HG03159 (cell line): Measurements from ENCODE around the gene B4GALNT3.

Experiments
- ATAC-seq: cut with Tn5 transposase; IDR thresholded peaks from one replicate; pipeline ENCODE4 v1.9.1; 2021; ENCODE audit warnings: mild to moderate bottlenecking, moderate library complexity; ENCODE audit not compliant: unreplicated experiment

The B4GALNT3 gene

GRCh38 chr12:466762-467161 is 7.0 kb downstream of the B4GALNT3 start:
- ATAC-seq, result no peak

GRCh38 chr12:467591-467990 is 7.9 kb downstream of the B4GALNT3 start:
- ATAC-seq, result no peak

GRCh38 chr12:468671-469389 is 9.1 kb downstream of the B4GALNT3 start:
- ATAC-seq, result no peak

DNA sequence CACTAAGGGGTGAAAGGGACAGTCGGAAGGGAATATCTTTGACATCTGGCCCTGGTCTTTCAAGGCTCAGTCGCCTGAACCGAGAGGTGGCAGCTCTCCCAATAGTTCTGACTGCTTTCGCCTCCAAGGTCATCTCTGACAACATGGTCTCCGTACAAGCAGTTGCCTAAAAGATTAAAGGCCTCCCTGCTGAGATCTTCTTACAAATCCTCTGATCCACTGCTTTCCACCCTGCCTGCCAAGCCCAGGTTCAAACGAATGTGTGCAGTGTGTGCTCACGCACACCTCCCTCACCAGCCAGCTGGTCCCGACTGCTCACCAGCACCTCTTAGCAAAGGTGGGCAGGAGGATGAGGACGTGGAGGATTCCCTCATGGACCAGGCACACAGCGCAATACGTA is 10.4 kb downstream of the B4GALNT3 start:
- ATAC-seq, result no peak

DNA sequence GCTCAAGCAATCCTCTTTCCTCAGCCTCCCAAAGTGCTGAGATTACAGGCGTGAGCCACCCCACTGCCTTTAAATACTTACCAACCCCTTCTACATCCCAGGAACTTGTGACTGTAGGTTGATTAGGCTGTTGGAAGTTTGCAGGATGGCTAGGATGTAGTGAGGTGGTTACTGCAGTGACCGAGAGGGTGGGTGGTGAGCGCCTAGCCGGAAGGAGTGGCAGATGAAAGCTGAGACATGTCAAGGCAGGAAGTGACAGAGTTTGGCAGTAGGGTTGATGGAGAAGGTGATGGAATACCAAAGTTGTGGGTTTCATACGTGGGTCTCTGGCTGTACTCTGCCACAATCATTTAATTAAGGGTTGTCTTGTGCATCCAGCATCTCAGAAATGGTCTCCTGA is 13.5 kb downstream of the B4GALNT3 start:
- no peak for ATAC-seq

DNA sequence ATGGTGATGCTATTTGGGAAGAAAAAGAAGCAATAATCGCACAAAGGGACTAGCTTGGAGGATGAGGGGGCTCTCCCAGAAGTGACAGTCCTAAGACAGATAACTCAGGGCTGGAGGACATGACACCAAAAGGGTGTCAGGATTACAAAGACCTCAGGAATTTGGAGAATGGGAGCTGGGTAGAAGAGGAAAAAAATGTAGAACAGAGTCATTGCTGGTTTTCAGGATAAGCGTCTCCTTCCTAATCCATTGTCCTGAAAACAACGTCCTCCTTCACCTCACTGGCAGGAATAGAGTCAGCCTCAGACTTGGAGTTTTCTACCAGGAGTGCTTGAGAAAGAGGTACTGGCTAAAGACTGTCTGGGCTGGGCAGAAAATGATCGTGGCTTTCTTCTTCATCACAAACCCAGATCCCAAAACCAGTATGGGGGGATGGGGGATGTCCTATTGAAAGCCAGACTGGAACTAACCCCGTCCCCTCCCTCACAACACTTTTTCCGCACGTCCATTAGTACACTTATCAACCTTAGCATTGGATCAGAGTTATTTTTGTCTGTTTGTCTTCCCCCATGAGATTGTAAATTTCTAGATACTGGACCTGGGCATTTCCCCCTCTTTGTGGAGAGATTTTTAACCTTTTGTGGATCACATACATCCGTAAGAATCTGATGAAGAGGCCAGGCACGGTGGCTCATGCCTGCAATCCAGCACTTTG is 14.3 kb downstream of the B4GALNT3 start:
- no peak for ATAC-seq

GRCh38 chr12:475286-475685 is 15.5 kb downstream of the B4GALNT3 start:
- no peak for ATAC-seq

GRCh38 chr12:479161-479560 is 19.4 kb downstream of the B4GALNT3 start:
- no peak for ATAC-seq

DNA sequence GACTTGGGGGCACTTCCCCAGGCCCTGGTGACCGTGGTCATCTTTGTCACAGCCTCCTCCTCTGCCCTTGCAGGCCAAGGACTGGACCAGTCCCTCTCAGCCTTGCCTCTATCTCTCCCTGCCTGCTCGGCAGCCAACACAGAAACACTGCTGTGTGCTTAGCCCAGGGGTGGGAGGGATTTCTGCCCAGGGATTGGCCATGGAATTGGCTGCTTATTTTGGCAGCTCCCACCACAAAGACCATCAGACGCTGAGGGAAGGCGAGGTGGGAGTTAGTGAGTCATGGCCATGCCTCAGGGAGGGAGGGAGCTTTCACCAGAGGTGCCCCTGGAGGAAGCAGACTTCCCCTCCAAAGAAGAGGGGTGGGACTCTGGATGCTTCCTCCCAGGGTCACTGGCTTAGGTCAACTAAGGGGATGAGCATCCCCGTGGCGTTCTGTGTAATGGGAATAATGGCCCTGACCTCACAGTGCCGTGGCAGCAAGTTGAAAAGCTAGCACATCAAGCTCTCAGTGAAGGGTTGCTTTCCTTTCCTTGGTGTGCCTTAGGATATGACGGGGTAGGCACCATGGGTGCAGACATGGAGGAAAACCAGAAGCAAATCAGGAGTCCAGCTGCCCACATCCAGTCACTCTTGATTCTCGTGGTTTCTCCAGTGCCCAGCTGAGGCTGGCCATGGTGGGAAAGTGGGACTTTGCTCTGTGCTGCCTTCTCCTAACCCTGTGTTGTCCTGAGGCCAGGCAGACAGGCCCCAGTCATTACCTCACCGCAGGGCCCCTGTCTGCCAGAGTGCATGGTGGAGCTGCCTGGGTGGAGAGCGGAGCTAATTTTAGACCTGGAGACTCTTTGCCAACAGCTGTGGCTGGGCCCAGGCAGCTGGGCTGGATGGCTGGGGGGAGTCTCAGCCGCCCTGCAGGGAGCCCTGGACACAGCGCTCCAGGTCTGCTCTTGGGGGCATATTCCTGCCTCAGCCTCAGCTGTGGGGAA is 21.4 kb downstream of the B4GALNT3 start:
- no peak for ATAC-seq

DNA sequence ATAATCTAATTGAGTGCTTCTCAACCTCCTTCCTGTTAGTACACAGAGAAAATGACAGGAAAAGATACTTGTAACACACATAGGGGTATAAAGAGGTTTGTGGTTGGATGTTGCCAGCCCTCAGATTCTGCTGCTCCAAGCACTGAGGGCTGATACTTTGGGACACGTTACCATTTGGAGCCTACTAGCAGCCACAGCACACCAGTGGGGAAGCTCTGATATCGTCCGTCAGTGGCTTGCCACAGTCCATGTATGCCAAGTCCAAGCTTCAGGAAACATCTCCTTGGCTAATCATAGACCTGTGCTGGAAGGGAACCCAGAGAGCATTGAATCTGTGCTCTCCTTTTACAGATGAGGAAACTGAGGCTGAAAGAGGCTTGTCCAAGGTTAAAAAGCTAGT is 22.3 kb downstream of the B4GALNT3 start:
- ATAC-seq, result no peak

DNA sequence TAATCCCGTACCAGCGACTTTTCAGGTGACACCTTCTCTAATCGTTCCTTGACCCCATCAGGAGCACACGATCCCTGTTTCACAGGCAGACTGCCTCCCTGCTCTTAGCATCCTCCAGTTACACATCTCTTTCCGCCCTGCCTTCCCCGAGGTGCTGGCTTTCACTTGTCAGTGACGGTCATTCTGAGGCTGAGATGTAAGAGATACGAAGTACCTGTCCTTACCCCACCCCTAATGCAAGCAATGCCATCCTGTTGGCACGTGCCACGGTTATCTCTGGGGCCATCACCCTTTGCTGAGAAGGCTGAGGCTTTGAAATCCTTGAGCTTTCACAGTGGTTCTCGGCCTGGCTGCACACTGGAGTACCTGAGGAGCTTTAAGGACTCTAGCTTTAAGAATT is 24.4 kb downstream of the B4GALNT3 start:
- no peak for ATAC-seq

GRCh38 chr12:490260-490659 is 30.5 kb downstream of the B4GALNT3 start:
- ATAC-seq, result no peak

GRCh38 chr12:495466-495865 is 35.7 kb downstream of the B4GALNT3 start:
- no peak for ATAC-seq

DNA sequence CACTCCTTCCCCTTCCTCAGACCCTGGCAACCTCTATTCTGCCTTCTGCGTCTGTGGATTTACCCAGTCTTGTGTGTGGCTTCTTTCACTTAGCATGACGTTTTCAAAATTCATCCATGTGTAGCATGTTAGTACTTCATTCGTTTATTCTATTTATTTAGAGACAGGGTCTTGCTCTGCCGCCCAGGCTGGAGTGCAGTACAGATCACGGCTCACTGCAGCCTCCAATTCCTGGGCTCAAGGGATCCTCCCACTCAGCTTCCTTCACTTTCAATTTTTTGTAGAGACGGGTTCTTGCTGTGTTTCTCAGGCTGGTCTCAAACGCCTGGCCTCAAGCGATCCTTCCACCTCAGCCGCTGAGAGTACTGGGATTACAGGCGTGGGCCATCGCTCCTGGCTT is 37.0 kb downstream of the B4GALNT3 start:
- no peak for ATAC-seq

- ATAC-seq, result no peak
These were observed 37.9 kb downstream of the B4GALNT3 start for GRCh38 chr12:497501-498160.

DNA sequence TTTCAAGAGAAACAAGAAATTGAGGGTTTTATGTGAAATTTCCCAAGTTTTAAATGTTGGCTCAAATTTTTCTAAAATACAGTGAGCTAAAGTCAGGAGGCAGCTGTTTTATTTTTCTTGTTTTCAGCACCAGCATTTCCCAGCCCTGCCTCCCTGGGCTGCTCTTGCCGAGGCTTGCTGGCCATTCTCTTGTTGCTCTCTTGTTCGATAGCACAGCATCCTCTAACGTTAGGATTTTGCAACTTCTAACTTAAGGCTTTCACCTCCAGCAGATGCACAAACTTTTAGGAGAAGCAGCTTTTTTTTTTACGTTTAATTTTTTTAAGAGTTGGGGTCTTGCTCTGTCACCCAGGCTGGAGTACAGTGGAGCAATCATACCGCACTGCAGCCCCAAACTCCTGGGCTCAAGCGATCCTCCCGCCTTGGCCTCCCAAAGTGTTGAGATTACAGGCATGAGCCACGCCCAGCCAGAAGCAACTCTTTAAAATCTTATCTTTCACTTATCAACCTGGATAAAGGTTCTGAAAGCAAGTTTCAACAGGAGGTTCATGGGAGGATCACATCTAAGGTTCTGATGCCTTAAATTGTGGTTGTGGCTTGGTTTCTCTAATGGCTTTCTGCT is 40.2 kb downstream of the B4GALNT3 start:
- ATAC-seq, result no peak

- ATAC-seq, result no peak
These were observed 42.1 kb downstream of the B4GALNT3 start for GRCh38 chr12:501722-502447.

DNA sequence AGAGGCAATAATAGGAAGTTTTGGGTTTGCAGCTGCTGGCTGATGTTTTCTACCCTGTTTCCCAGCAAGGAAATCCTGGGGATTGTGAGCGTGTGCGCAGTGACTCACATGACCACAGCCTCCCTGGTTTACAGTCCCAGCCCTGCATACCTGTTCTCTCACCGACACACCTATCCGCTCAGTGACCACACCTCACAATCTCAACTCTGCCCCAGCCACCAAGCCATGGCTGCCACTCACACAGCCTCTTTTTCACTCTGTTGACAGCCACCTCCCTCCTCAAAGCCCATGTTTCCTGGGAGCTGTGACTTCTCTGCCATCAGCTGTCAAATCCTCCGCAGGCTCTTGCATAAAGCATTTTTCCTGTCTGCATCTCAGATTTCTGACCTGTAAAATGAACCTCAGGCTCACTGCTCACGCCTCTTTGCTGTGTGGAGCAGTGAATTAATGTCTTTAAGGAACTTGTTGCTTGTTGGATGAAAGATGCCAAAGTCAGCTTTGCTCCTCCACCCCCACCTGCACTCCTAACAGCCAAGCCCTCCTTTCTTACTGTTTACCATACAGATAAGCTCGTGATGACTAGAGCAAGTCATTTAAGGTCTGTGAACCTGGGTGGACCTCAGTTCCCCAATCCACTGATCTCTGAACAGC is 43.5 kb downstream of the B4GALNT3 start:
- no peak for ATAC-seq

DNA sequence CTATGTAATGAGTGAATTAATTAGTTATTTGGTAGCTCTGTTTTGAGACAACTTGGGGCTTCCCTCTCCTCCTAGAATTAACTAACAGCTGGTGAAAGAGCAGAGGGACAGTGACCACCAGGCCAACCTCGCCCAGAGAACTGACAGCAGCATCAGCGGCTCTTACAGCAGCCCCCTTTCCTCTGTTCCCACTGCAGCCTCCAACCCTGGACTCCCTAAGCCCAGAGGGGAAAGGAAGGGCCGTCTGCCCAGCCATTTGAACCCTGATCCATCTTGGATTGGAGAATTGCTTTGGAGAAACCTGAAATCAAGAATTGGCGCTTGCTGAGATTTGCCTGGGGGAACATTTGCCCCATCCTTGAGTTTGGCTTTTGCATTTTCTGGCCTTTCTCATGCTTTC is 45.5 kb downstream of the B4GALNT3 start:
- ATAC-seq, result no peak
